ENCODE results near the gene TMSB10. TPM values are rescaled to one million over a fixed set of nuclear protein-coding genes. Genes with fewer than 3 reads are reported as not detected.
"Not testable (repeated sequence)": the region's sequence is repeated elsewhere in the genome, so short reads cannot be mapped to it uniquely, and the experiment has no call there.

The TMSB10 gene
- total and polyA plus RNA-seq, 2 experiments from 2014 or later, result 834 to 2,942 TPM

- not testable (repeated sequence) for H3K9me3 Mint-ChIP-seq; H3K4me1 Mint-ChIP-seq; H3K36me3 ChIP-seq (ENCODE audit: insufficient read depth); H3K4me1 ChIP-seq (ENCODE audit: insufficient read depth); H2AFZ ChIP-seq; H3K27ac ChIP-seq (ENCODE audit: low read depth); H3K79me2 ChIP-seq (replicated peaks; ENCODE audit: insufficient read depth); H3K9me2 ChIP-seq (ENCODE audit: insufficient read depth); H3K4me3 Mint-ChIP-seq; H3K4me3 ChIP-seq; H3K36me3 Mint-ChIP-seq (ENCODE audit: low read depth); DNase-seq (ENCODE audit: low spot score); H3K27ac Mint-ChIP-seq; H4K20me1 ChIP-seq (replicated peaks; ENCODE audit: insufficient read depth); ATAC-seq; H3K4me2 ChIP-seq; H3F3A ChIP-seq (replicated peaks; ENCODE audit: low read depth)
- H3K27me3 Mint-ChIP-seq (ENCODE audit: insufficient read depth, low read depth, poor library complexity), result peaks cover 38% of the 10 kb centered on the region
- H3K27me3 ChIP-seq (ENCODE audit: insufficient read depth), result peaks cover 46% of the 10 kb centered on the region
Measured at GRCh38 chr2:84875619-84876018, 29.8 kb upstream of the TMSB10 start.

- TF ChIP-seq NANOG (IDR thresholded peaks at IDR 0.05; ENCODE audit: borderline replicate concordance), result no peak
- no peak for TF ChIP-seq JUNB (IDR thresholded peaks at IDR 0.05; ENCODE audit: unreplicated experiment)
- no peak for TF ChIP-seq ZNF331 (CRISPR knock-in tag; IDR thresholded peaks at IDR 0.05; ENCODE audit: low read depth)
- no peak for TF ChIP-seq CREB1 (CRISPR knock-in tag; IDR thresholded peaks at IDR 0.05; ENCODE audit: low read depth)
- TF ChIP-seq ZNF462 (CRISPR knock-in tag; IDR thresholded peaks at IDR 0.05), result no peak
- no peak for TF ChIP-seq EZH2 (IDR thresholded peaks at IDR 0.05; ENCODE audit: low read depth, unreplicated experiment)
- no peak for TF ChIP-seq ETS1 (IDR thresholded peaks at IDR 0.05)
- TF ChIP-seq STAT1 (IDR thresholded peaks at IDR 0.05; ENCODE audit: unreplicated experiment), result no peak
- TF ChIP-seq ZNF114 (CRISPR knock-in tag; IDR thresholded peaks at IDR 0.05), result no peak
- no peak overlapping the region for H3K4me3 Mint-ChIP-seq
- Histone ChIP-seq H3K9me2 (ENCODE audit: insufficient read depth) (no peaks in the 10 kb centered on the region), H3K27ac (ENCODE audit: low read depth) (no peak overlapping the region), H3K4me3 (no peak overlapping the region), H3F3A (replicated peaks; ENCODE audit: low read depth) (0 out of 2 replicates have a peak, but pooled peaks cover 8% of the 10 kb centered on the region), H3K27me3 (ENCODE audit: insufficient read depth) (peaks cover 52% of the 10 kb centered on the region), H2AFZ (no peak overlapping the region), H3K36me3 (ENCODE audit: insufficient read depth) (no peaks in the 10 kb centered on the region), H3K4me2 (no peak overlapping the region), H4K20me1 (replicated peaks; ENCODE audit: insufficient read depth) (peaks cover 5% of the 10 kb centered on the region; the same call in 1 of the 2 replicates), H3K79me2 (replicated peaks; ENCODE audit: insufficient read depth) (no peaks in the 10 kb centered on the region; the same call in 1 of the 2 replicates), H3K4me1 (ENCODE audit: insufficient read depth) (no peaks in the 10 kb centered on the region; the same call in 1 of the 2 replicates)
- H3K27me3 Mint-ChIP-seq (ENCODE audit: insufficient read depth, low read depth, poor library complexity), result peaks cover 44% of the 10 kb centered on the region
- no peak overlapping the region for H3K27ac Mint-ChIP-seq
- H3K36me3 Mint-ChIP-seq (ENCODE audit: low read depth), result no peaks in the 10 kb centered on the region
- peaks cover 7% of the 10 kb centered on the region; the same call in 1 of the 3 replicates for H3K4me1 Mint-ChIP-seq
- DNase-seq (ENCODE audit: low spot score) (no peak), ATAC-seq (no peak)
- H3K9me3 Mint-ChIP-seq, result no peaks in the 10 kb centered on the region
Measured at GRCh38 chr2:84876369-84876768, 29.1 kb upstream of the TMSB10 start.

All from GM23338 (cell line).